H1 (cell line): Measurements from ENCODE around the gene ATP6V1B1.
A peak's percentile ranks its signal among the peaks of the same experiment; 100 is the strongest.

Source experiments
- ATF2 ChIP-seq: IDR thresholded peaks from 2 replicates; pipeline ENCODE4 v1.6.1; 2012; ENCODE audit warnings: low read length, inconsistent platforms
- CHD2 ChIP-seq: IDR thresholded peaks from 2 replicates; pipeline ENCODE4 v1.6.1; 2012; ENCODE audit warnings: low read length, improper control_type of control experiment
- CTCF ChIP-seq, 3 experiments: IDR thresholded peaks; 1 replicate in 2 of 3; 2 replicates in 1 of 3; pipeline versions ENCODE4 v1.5.1 to v1.6.1; 2011; ENCODE audit warnings: low read length in 3 of 3, mild to moderate bottlenecking in 3 of 3, inconsistent platforms in 2 of 3, low read depth in 1 of 3, moderate library complexity in 1 of 3; ENCODE audit not compliant: insufficient read depth in 1 of 3; ENCODE audit errors: control extremely low read depth in 1 of 3
- EP300 ChIP-seq, 2 experiments: IDR thresholded peaks; 1 replicate in 1 of 2; 2 replicates in 1 of 2; pipeline ENCODE4 v1.6.1; 2011 to 2012; ENCODE audit warnings: low read depth in 2 of 2, low read length in 2 of 2, mild to moderate bottlenecking in 2 of 2, borderline replicate concordance in 1 of 2, inconsistent platforms in 1 of 2, moderate library complexity in 1 of 2
- MAFK ChIP-seq: IDR thresholded peaks from 2 replicates; pipeline ENCODE4 v1.6.1; 2012; ENCODE audit warnings: low read depth, mild to moderate bottlenecking, improper control_type of control experiment, low read length
- MAX ChIP-seq: IDR thresholded peaks from 2 replicates; pipeline ENCODE4 v1.6.1; 2012; ENCODE audit warnings: inconsistent platforms
- PHF8 ChIP-seq: fragments of 200-600 bp; sonication (generic); conservative IDR thresholded peaks from 2 replicates; pipeline ENCODE4 v1.7.1; 2012; ENCODE audit warnings: low read depth, mild to moderate bottlenecking, inconsistent platforms, low read length, moderate library complexity
- POLR2A ChIP-seq, 2 experiments: IDR thresholded peaks; 1 replicate in 1 of 2; 2 replicates in 1 of 2; pipeline ENCODE4 v1.6.1; 2011; ENCODE audit warnings: low read depth in 2 of 2, low read length in 2 of 2, mild to moderate bottlenecking in 2 of 2; ENCODE audit errors: control extremely low read depth in 1 of 2
- POLR2AphosphoS5 ChIP-seq: IDR thresholded peaks from 2 replicates; pipeline ENCODE4 v1.6.1; 2011; ENCODE audit warnings: low read depth, low read length
- RNF2 ChIP-seq: fragments of 200-900, 300-1000 bp; sonication (generic); IDR thresholded peaks from 2 replicates; pipeline ENCODE4 v1.7.1; 2016; ENCODE audit warnings: borderline replicate concordance, low read depth, mild to moderate bottlenecking, antibody characterized with exemption, low read length; ENCODE audit not compliant: poor library complexity, severe bottlenecking; ENCODE audit errors: missing control alignments
- SP4 ChIP-seq: IDR thresholded peaks from 2 replicates; pipeline ENCODE4 v1.6.1; 2012; ENCODE audit warnings: low read length, inconsistent platforms
- USF2 ChIP-seq: IDR thresholded peaks from 2 replicates; pipeline ENCODE4 v1.6.1; 2011; ENCODE audit warnings: low read length, improper control_type of control experiment

- no peak for TF ChIP-seq CTCF (IDR thresholded peaks at IDR 0.05; ENCODE audit: control extremely low read depth in 1 of 3, insufficient read depth in 1 of 3, low read depth in 1 of 3, low read length in 3 of 3)
- no peak for TF ChIP-seq ATF2
- no peak for TF ChIP-seq POLR2A (IDR thresholded peaks at IDR 0.05; ENCODE audit: control extremely low read depth in 1 of 2, low read depth in 2 of 2, low read length in 2 of 2)
- no peak for TF ChIP-seq MAX
- peak; percentile 95 for TF ChIP-seq RNF2
- TF ChIP-seq USF2 = no peak
- no peak for TF ChIP-seq CHD2
- TF ChIP-seq PHF8 = no peak
- TF ChIP-seq SP4 = no peak
- no peak for TF ChIP-seq EP300 (IDR thresholded peaks at IDR 0.05; ENCODE audit: borderline replicate concordance in 1 of 2, low read depth in 2 of 2, low read length in 2 of 2)
- no peak for TF ChIP-seq POLR2AphosphoS5
- TF ChIP-seq MAFK = no peak
Measured at GRCh38 chr2:70905443-70906421, 30.0 kb upstream of the ATP6V1B1 start.
